Measurements from ENCODE around the gene TCF7L1.

GRCh38 chr2:85199698-85200097 lies 66.5 kb downstream of the TCF7L1 start:
- TF ChIP-seq, protein P1, sequence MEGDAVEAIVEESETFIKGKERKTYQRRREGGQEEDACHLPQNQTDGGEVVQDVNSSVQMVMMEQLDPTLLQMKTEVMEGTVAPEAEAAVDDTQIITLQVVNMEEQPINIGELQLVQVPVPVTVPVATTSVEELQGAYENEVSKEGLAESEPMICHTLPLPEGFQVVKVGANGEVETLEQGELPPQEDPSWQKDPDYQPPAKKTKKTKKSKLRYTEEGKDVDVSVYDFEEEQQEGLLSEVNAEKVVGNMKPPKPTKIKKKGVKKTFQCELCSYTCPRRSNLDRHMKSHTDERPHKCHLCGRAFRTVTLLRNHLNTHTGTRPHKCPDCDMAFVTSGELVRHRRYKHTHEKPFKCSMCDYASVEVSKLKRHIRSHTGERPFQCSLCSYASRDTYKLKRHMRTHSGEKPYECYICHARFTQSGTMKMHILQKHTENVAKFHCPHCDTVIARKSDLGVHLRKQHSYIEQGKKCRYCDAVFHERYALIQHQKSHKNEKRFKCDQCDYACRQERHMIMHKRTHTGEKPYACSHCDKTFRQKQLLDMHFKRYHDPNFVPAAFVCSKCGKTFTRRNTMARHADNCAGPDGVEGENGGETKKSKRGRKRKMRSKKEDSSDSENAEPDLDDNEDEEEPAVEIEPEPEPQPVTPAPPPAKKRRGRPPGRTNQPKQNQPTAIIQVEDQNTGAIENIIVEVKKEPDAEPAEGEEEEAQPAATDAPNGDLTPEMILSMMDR (IDR thresholded peaks at IDR 0.05; ENCODE audit: low read depth, low read length), result no peak
- TF ChIP-seq EZH2phosphoT487 (IDR thresholded peaks at IDR 0.05; ENCODE audit: low read depth), result no peak
